ENCODE measurements around the gene CALCB. TPM values are rescaled to one million over a fixed set of nuclear protein-coding genes. Genes with fewer than 3 reads are reported as not detected.
"Not testable (repeated sequence)": the region's sequence is repeated elsewhere in the genome, so short reads cannot be mapped to it uniquely, and the experiment has no call there.

Gene CALCB
- total and polyA plus RNA-seq, 2 donors: 0.24 to 1.2 TPM

GRCh38 chr11:15045891-15046290 lies 27.5 kb upstream of the CALCB start:
- no peaks in the 10 kb centered on the region for H3K4me1 ChIP-seq (ENCODE audit: control insufficient read depth in 2 of 2, insufficient read depth in 2 of 2, low read length in 2 of 2)
- H3K27me3 ChIP-seq (ENCODE audit: control insufficient read depth in 2 of 2, insufficient read depth in 1 of 2, low read length in 1 of 2): no peaks in the 10 kb centered on the region
- no peak overlapping the region for H3K4me3 ChIP-seq (ENCODE audit: low read length in 2 of 2)
- no peak for DNase-seq (ENCODE audit: low read depth in 6 of 9, low spot score in 9 of 9)
- 89% methylated on average over 2 of the region's 2 CpGs for WGBS
- H3K36me3 ChIP-seq (ENCODE audit: control insufficient read depth in 2 of 2, insufficient read depth in 2 of 2, low read length in 1 of 2): no peaks in the 10 kb centered on the region
- H3K27ac ChIP-seq (ENCODE audit: low read depth in 1 of 2, low read length in 1 of 2): no peak overlapping the region
- no peaks in the 10 kb centered on the region for H3K9me3 ChIP-seq (ENCODE audit: control insufficient read depth in 2 of 2, insufficient read depth in 1 of 2, low read length in 1 of 2)

DNA sequence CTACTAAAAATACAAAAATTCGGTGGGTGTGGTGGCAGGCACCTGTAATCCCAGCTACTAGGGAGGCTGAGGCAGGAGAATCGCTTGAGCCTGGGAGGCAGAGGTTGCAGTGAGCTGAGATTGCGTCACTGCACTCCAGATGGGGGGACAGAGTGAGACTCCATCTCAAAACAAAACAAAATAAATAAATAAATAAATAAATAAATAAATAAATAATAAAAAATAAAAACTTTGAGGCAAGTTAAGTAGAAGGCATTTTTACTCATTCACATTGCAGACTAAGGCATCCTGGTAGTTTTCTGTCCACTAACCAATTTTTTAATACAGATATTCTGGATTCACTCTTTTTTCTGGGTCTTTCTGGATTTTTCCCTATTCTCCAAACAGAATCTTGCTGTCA lies 26.7 kb upstream of the CALCB start:
- H3K36me3 ChIP-seq (ENCODE audit: control insufficient read depth in 2 of 2, insufficient read depth in 2 of 2, low read length in 1 of 2); H3K27me3 ChIP-seq (ENCODE audit: control insufficient read depth in 2 of 2, insufficient read depth in 1 of 2, low read length in 1 of 2); DNase-seq (ENCODE audit: low read depth in 6 of 9, low spot score in 9 of 9); H3K4me1 ChIP-seq (ENCODE audit: control insufficient read depth in 2 of 2, insufficient read depth in 2 of 2, low read length in 2 of 2); H3K27ac ChIP-seq (ENCODE audit: low read depth in 1 of 2, low read length in 1 of 2); H3K9me3 ChIP-seq (ENCODE audit: control insufficient read depth in 2 of 2, insufficient read depth in 1 of 2, low read length in 1 of 2); H3K4me3 ChIP-seq (ENCODE audit: low read length in 2 of 2): not testable (repeated sequence)
- 97% methylated on average over 3 of the region's 3 CpGs for WGBS

DNA sequence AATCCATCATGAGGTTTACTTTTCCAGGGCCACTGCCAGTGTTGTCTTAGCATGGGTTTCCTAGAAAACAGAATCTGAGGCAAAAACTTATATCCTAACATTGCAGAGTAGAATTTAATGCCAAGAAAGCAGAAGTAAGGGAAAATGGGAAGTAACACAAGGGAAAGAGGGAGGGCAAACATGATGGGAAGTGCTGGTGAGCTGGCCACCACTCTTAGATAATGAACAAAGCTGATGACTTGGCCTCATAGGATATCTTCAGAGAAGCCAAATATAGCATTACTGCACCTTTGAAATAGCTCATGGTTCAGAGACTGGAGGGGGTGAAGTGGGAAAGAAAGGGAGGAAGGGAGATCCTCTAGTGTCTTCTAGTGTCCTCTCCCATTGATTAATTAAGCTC lies 24.8 kb upstream of the CALCB start:
- DNase-seq (ENCODE audit: low read depth in 6 of 9, low spot score in 9 of 9): no peak
- no peak overlapping the region for H3K27ac ChIP-seq (ENCODE audit: low read depth in 1 of 2, low read length in 1 of 2)
- H3K4me1 ChIP-seq (ENCODE audit: control insufficient read depth in 2 of 2, insufficient read depth in 2 of 2, low read length in 2 of 2): no peaks in the 10 kb centered on the region
- H3K27me3 ChIP-seq (ENCODE audit: control insufficient read depth in 2 of 2, insufficient read depth in 1 of 2, low read length in 1 of 2): peaks cover 0 to 2% of the 10 kb centered on the region in 2 donors
- no peaks in the 10 kb centered on the region for H3K9me3 ChIP-seq (ENCODE audit: control insufficient read depth in 2 of 2, insufficient read depth in 1 of 2, low read length in 1 of 2)
- H3K36me3 ChIP-seq (ENCODE audit: control insufficient read depth in 2 of 2, insufficient read depth in 2 of 2, low read length in 1 of 2): no peaks in the 10 kb centered on the region
- no peak overlapping the region for H3K4me3 ChIP-seq (ENCODE audit: low read length in 2 of 2)

- DNase-seq (ENCODE audit: low read depth in 6 of 9, low spot score in 9 of 9): no peak
- Histone ChIP-seq H3K9me3 (ENCODE audit: control insufficient read depth in 2 of 2, insufficient read depth in 1 of 2, low read length in 1 of 2) (no peaks in the 10 kb centered on the region), H3K4me3 (ENCODE audit: low read length in 2 of 2) (no peak overlapping the region), H3K27ac (ENCODE audit: low read depth in 1 of 2, low read length in 1 of 2) (no peak overlapping the region), H3K36me3 (ENCODE audit: control insufficient read depth in 2 of 2, insufficient read depth in 2 of 2, low read length in 1 of 2) (no peaks in the 10 kb centered on the region), H3K27me3 (ENCODE audit: control insufficient read depth in 2 of 2, insufficient read depth in 1 of 2, low read length in 1 of 2) (peaks cover 0 to 2% of the 10 kb centered on the region in 2 donors), H3K4me1 (ENCODE audit: control insufficient read depth in 2 of 2, insufficient read depth in 2 of 2, low read length in 2 of 2) (no peaks in the 10 kb centered on the region)
- WGBS: 86% methylated on average over 1 of the region's 1 CpG
These were observed 20.2 kb upstream of the CALCB start for GRCh38 chr11:15053191-15053685.

- no peak for DNase-seq (ENCODE audit: low read depth in 6 of 9, low spot score in 9 of 9)
- Histone ChIP-seq H3K4me3 (ENCODE audit: low read length in 2 of 2) (no peak overlapping the region), H3K27ac (ENCODE audit: low read depth in 1 of 2, low read length in 1 of 2) (no peak overlapping the region), H3K9me3 (ENCODE audit: control insufficient read depth in 2 of 2, insufficient read depth in 1 of 2, low read length in 1 of 2) (no peaks in the 10 kb centered on the region), H3K36me3 (ENCODE audit: control insufficient read depth in 2 of 2, insufficient read depth in 2 of 2, low read length in 1 of 2) (no peaks in the 10 kb centered on the region), H3K27me3 (ENCODE audit: control insufficient read depth in 2 of 2, insufficient read depth in 1 of 2, low read length in 1 of 2) (peaks cover 0 to 2% of the 10 kb centered on the region in 2 donors), H3K4me1 (ENCODE audit: control insufficient read depth in 2 of 2, insufficient read depth in 2 of 2, low read length in 2 of 2) (no peaks in the 10 kb centered on the region)
- 82% methylated on average over 3 of the region's 3 CpGs for WGBS
These were observed 17.6 kb upstream of the CALCB start for GRCh38 chr11:15055620-15056356.

DNA sequence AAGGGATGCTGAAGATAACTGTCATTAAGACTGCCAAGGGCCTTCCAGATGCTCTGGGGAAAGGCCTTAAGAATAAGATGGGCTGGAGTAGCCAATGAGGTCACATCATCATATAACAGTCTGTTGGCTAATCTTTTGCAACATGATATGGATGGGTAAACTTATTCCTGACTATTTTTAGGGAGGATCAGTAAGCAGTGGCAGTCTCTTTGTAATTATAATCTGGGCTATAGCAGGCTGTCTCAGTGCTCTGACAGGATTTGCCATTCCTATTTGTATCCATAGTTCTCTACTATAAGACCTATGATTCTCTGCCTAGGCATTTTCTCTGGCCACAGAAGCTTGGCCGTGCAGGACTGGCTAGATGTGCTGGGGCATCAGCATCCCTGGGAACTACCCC lies 16.1 kb upstream of the CALCB start:
- 97% methylated on average over 1 of the region's 1 CpG for WGBS
- Histone ChIP-seq H3K4me1 (ENCODE audit: control insufficient read depth in 2 of 2, insufficient read depth in 2 of 2, low read length in 2 of 2) (no peaks in the 10 kb centered on the region), H3K9me3 (ENCODE audit: control insufficient read depth in 2 of 2, insufficient read depth in 1 of 2, low read length in 1 of 2) (no peaks in the 10 kb centered on the region), H3K36me3 (ENCODE audit: control insufficient read depth in 2 of 2, insufficient read depth in 2 of 2, low read length in 1 of 2) (no peaks in the 10 kb centered on the region), H3K4me3 (ENCODE audit: low read length in 2 of 2) (no peak overlapping the region), H3K27ac (ENCODE audit: low read depth in 1 of 2, low read length in 1 of 2) (no peak overlapping the region), H3K27me3 (ENCODE audit: control insufficient read depth in 2 of 2, insufficient read depth in 1 of 2, low read length in 1 of 2) (peaks cover 0 to 2% of the 10 kb centered on the region in 2 donors)
- no peak for DNase-seq (ENCODE audit: low read depth in 6 of 9, low spot score in 9 of 9)

DNA sequence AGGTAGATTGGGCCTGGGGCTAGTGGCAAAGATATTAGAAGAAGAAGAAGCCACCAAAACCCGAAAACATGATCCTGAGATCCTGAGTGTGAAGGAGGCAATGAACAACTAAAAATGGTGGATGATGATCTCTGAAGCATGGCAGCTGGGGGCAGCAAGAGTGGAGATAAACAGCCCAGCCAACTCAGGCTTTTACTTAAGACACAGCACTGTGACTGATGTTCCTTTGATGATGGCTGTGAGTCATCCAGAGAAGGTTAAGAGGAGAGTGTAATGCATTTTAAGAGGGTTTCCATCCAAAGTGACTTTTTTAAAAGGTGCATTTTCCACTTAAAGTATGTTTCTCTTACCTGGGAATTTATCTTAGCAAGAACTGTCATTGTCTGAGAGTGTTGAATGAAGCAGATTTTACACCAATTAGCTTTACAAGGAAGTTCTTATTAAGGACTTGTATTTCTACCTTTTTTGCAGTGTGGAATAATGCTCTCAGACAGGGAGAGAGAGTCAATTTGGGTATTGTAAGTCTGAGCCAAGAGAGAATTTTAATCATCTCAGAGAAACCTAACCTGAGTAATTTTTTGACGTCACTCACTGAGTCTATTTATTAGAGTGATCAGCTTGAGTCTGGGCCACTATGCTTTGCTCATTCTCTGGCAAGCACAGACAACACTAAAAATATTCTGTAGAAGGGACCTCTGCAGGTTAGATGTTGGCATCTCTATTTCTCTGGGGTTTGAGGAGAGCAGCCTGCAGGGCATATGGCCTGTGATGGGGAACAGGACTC lies 14.1 kb upstream of the CALCB start:
- DNase-seq (ENCODE audit: low read depth in 6 of 9, low spot score in 9 of 9): no peak
- 96% methylated on average over 2 of the region's 2 CpGs for WGBS

DNA sequence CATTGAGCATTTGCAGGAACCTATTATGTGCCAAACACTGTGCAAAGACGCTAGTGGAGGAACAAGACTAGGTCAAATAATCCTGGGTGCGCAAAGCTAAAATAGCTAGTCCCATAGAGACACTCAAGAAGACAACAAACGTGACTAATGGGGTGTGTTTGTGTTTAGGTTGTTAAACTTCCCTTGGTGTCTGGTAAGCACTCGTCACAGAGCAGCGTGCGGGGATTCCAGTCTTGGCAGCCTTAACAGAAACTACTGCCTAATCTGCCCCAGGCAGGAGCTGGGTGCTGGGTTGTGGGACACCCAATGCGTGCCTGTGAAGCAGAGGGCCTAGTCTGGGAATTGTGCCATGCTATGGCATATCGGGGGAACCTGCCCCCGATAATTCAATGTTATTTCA lies 10.8 kb upstream of the CALCB start:
- H3K4me3 ChIP-seq (ENCODE audit: low read length in 2 of 2): no peak overlapping the region
- no peaks in the 10 kb centered on the region for H3K36me3 ChIP-seq (ENCODE audit: control insufficient read depth in 2 of 2, insufficient read depth in 2 of 2, low read length in 1 of 2)
- 95% methylated on average over 9 of the region's 9 CpGs for WGBS
- no peaks in the 10 kb centered on the region for H3K9me3 ChIP-seq (ENCODE audit: control insufficient read depth in 2 of 2, insufficient read depth in 1 of 2, low read length in 1 of 2)
- H3K4me1 ChIP-seq (ENCODE audit: control insufficient read depth in 2 of 2, insufficient read depth in 2 of 2, low read length in 2 of 2): no peaks in the 10 kb centered on the region
- no peaks in the 10 kb centered on the region for H3K27me3 ChIP-seq (ENCODE audit: control insufficient read depth in 2 of 2, insufficient read depth in 1 of 2, low read length in 1 of 2)
- DNase-seq (ENCODE audit: low read depth in 6 of 9, low spot score in 9 of 9): no peak
- H3K27ac ChIP-seq (ENCODE audit: low read depth in 1 of 2, low read length in 1 of 2): no peak overlapping the region

More for the DNA sequence above, 14.1 kb upstream of the CALCB start:
- H3K27me3 ChIP-seq (ENCODE audit: control insufficient read depth in 2 of 2, insufficient read depth in 1 of 2, low read length in 1 of 2): no peaks in the 10 kb centered on the region
- no peaks in the 10 kb centered on the region for H3K36me3 ChIP-seq (ENCODE audit: control insufficient read depth in 2 of 2, insufficient read depth in 2 of 2, low read length in 1 of 2)
- no peaks in the 10 kb centered on the region for H3K4me1 ChIP-seq (ENCODE audit: control insufficient read depth in 2 of 2, insufficient read depth in 2 of 2, low read length in 2 of 2)
- no peak overlapping the region for H3K27ac ChIP-seq (ENCODE audit: low read depth in 1 of 2, low read length in 1 of 2)
- H3K4me3 ChIP-seq (ENCODE audit: low read length in 2 of 2): no peak overlapping the region
- H3K9me3 ChIP-seq (ENCODE audit: control insufficient read depth in 2 of 2, insufficient read depth in 1 of 2, low read length in 1 of 2): no peaks in the 10 kb centered on the region

DNA sequence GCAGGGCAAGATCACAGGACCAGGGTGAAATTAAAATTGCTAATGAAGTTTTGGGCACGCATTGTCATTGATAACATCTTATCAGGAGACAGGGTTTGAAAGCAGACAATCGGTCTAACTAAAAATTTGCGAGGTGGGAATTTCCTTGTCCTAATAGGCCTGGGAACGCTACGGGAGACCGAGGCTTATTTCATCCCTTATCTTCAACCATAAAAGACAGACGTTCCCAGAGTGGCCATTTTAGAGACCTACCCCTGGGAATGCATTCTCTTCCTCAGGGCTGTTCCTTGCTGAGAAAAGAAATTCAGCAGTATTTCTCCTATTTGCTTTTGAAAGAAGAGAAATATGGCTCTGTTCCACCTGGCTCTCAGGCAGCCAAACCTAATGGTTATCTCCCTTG lies 3.6 kb upstream of the CALCB start:
- not testable (repeated sequence) for H3K4me3 ChIP-seq (ENCODE audit: low read length in 2 of 2); H3K27ac ChIP-seq (ENCODE audit: low read depth in 1 of 2, low read length in 1 of 2); H3K36me3 ChIP-seq (ENCODE audit: control insufficient read depth in 2 of 2, insufficient read depth in 2 of 2, low read length in 1 of 2); H3K9me3 ChIP-seq (ENCODE audit: control insufficient read depth in 2 of 2, insufficient read depth in 1 of 2, low read length in 1 of 2); DNase-seq (ENCODE audit: low read depth in 6 of 9, low spot score in 9 of 9)
- Histone ChIP-seq H3K4me1 (ENCODE audit: control insufficient read depth in 2 of 2, insufficient read depth in 2 of 2, low read length in 2 of 2) (peaks cover 2 to 16% of the 10 kb centered on the region in 2 donors), H3K27me3 (ENCODE audit: control insufficient read depth in 2 of 2, insufficient read depth in 1 of 2, low read length in 1 of 2) (peaks cover 21 to 37% of the 10 kb centered on the region in 2 donors)
- WGBS: 95% methylated on average over 7 of the region's 7 CpGs
